B cell (primary cell): ENCODE results near the gene FAM111A.

Experiments
- CTCF ChIP-seq: fragments of 200-600 bp; IDR thresholded peaks from one replicate; pipeline ENCODE4 v1.8.0; 2022; ENCODE audit warnings: antibody characterized with exemption, mild to moderate bottlenecking
- EZH2 ChIP-seq: IDR thresholded peaks from 2 replicates; pipeline ENCODE4 v1.6.1; 2012; ENCODE audit warnings: borderline replicate concordance, low read depth, mild to moderate bottlenecking, moderate library complexity, low read length; ENCODE audit not compliant: insufficient read depth, poor library complexity, severe bottlenecking

- TF ChIP-seq EZH2, result no peak
- TF ChIP-seq CTCF, result no peak
Observed at GRCh38 chr11:59144096-59144495, 1.4 kb downstream of the FAM111A start.
